Measurements from ENCODE around the gene WIPF2.
A peak's percentile ranks its signal among the peaks of the same experiment; 100 is the strongest.

The WIPF2 gene

GRCh38 chr17:40326014-40326831 is 107.1 kb downstream of the WIPF2 start:
- no peak for DNase-seq (ENCODE audit: low spot score)

GRCh38 chr17:40326832-40327199 is 107.7 kb downstream of the WIPF2 start:
- no peak for DNase-seq (ENCODE audit: low spot score)

GRCh38 chr17:40327244-40327729 is 108.2 kb downstream of the WIPF2 start:
- DNase-seq (ENCODE audit: low spot score) = no peak

- no peak for DNase-seq (ENCODE audit: low spot score)
Observed at GRCh38 chr17:40327735-40328385, 108.8 kb downstream of the WIPF2 start.

DNA sequence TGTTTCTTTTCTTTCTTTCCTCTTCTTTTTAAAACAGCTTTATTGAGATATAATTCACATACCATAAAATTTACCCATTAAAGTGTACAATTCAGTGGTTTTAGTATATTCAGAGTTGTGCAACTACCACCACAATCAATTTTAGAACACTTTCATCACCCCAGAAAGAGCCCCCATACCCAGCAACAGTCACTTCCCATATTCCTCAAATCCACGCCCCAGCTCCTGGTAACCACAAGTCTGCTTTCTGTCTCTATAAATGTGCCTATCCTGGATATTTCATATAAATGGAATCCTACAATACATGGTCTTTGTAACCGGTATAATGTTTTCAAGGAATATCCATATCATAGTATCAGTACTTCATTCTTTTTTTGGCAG is 109.3 kb downstream of the WIPF2 start:
- DNase-seq (ENCODE audit: low spot score) = no peak

DNA sequence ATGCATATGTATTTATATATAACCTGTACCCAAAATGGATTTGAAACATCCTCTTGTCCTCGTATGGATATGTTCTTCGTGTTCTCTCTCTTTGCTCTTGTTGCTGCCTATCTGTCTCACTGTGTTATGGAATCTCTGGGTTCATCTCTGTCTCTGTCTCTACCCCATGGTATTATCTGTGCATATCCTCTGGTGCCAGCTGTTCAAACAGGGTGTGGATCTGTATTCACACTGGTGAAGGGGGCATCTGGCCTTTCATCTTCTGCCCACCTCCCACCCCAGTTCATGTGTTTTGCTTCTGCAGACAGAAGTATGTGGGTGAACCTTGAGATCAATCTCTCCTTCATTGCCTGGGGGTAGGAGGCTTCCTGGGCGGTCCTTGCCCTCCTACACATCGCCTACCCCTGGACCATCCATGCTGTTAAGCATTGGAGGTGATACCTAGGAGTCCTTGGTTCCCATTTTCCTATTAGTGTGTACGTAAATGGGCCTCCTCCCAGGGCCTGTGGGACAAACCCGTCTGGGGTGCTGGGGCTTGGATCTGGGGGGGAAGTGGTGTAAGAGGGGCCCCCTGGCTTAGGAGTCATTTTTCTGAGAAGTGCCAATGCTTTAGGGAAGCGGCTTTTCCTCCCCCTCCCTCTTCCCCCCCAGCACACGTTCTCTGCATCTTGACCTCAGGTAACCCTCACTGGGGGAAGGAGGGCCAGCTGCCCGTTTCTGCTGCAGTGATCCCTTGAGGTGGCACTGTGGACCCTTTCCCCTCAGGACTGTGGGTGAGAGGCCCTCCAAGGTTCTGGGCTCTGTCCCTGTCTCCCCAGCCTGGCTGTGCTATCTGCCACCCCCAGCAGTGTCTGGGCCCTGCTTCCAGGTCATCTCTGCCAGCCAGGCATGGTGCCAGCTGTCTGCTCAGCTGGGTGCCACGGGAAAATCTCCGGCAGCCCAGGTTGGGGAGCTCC is 111.0 kb downstream of the WIPF2 start:
- DNase-seq (ENCODE audit: low spot score) = no peak

GRCh38 chr17:40330850-40331470 is 111.9 kb downstream of the WIPF2 start:
- no peak for DNase-seq (ENCODE audit: low spot score)

DNA sequence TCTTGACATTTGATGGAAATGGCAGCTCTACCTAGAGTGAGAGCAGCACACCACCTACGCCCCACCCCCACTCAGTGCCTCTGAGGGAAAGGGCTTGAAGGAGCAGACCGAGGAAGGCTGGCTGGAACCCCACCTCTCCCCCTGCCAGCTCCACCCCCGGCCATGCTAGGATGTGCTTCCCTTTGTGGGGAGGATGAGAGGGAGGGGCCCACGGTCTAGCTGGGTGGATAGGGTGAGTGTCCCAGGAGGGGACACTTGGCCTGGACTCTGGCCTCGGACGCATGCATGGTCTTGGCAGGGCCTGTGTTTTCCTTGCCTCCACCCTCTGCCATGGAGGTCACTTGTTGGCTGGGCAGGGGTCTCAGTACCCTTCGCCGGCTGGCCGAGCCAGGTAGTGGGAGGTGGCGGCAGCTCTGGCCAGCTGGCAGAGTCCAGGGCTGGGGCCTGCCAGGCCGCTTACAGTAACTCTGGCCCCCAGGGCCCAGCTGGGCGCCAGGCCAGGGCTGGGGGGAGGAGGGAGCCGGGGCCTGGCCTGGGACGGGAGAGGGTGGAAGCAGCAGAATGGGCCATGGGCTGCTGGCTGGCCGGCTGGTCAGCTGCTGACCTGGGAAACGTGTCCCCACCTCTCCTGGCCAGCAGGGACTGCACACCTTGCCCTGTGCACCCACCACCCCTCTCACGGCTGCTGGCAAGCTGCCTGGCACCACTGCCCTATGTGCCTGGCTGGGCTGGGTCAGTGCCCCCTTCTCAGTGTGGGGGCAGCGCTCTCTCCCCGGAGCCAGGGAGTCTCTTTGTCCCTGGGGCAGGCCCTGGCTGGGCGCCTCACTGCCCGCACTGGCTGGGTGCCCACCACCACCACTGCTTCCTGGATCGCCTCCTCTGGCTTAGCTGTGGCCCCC is 112.9 kb downstream of the WIPF2 start:
- DNase-seq (ENCODE audit: low spot score) = peak; percentile 75
